Common myeloid progenitor, CD34-positive (primary cell): ENCODE measurements around the gene ADAM23.

Source experiments
- CTCF ChIA-PET: fragments of 350-600 bp; sonication (Branson Sonifier 250); formaldehyde crosslinking; loops from one replicate; lab custom pipeline; 2021; ENCODE audit warnings: antibody characterized with exemption; lab: Charles Lee
- POLR2A ChIA-PET: fragments of 350-600 bp; sonication (Branson Sonifier 250); formaldehyde crosslinking; loops from one replicate; lab custom pipeline; 2021; ENCODE audit warnings: antibody characterized with exemption; lab: Charles Lee
- DNase-seq, 3 donors: peaks; one replicate each; pipeline versions ENCODE4 v3.0.0 to v3.0.0-alpha.2; 2013
- H3K27ac ChIP-seq, 2 experiments: 1 replicate in 1 of 2; 2 replicates in 1 of 2; pipeline ENCODE4 v1.7.0; 2013; ENCODE audit warnings: inconsistent platforms in 2 of 2, low read length in 2 of 2, mild to moderate bottlenecking in 2 of 2, low read depth in 1 of 2, moderate library complexity in 1 of 2; ENCODE audit not compliant: severe bottlenecking in 2 of 2, insufficient read depth in 1 of 2, poor library complexity in 1 of 2
- H3K27me3 ChIP-seq, 5 experiments: replicated peaks in 2 of 5; 1 replicate in 3 of 5; 2 replicates in 2 of 5; pipeline versions ENCODE4 v1.6.1 to v1.7.0; 2013; ENCODE audit warnings: low read length in 4 of 5, mild to moderate bottlenecking in 2 of 5, moderate library complexity in 2 of 5, inconsistent platforms in 1 of 5; ENCODE audit not compliant: insufficient read depth in 5 of 5, control insufficient read depth in 4 of 5
- H3K36me3 ChIP-seq, 4 experiments: 1 replicate in 2 of 4; 2 replicates in 2 of 4; pipeline versions ENCODE4 v1.6.1 to v1.7.0; 2013; ENCODE audit warnings: low read length in 3 of 4, control low read depth in 1 of 4, mild to moderate bottlenecking in 1 of 4; ENCODE audit not compliant: control insufficient read depth in 4 of 4, insufficient read depth in 4 of 4
- H3K4me1 ChIP-seq, 4 experiments: 1 replicate in 3 of 4; 2 replicates in 1 of 4; pipeline versions ENCODE4 v1.6.1 to v1.7.1; 2013; ENCODE audit warnings: low read length in 3 of 4, mild to moderate bottlenecking in 3 of 4, control low read depth in 1 of 4, inconsistent platforms in 1 of 4, moderate library complexity in 1 of 4; ENCODE audit not compliant: control insufficient read depth in 4 of 4, insufficient read depth in 4 of 4; ENCODE audit errors: control extremely low read depth in 1 of 4
- H3K4me3 ChIP-seq, 7 experiments: 1 replicate in 4 of 7; 2 replicates in 3 of 7; pipeline versions ENCODE4 v1.5.1 to v1.7.0; 2013; ENCODE audit warnings: mild to moderate bottlenecking in 7 of 7, low read length in 6 of 7, moderate library complexity in 6 of 7, inconsistent platforms in 2 of 7, low read depth in 2 of 7, control low read depth in 1 of 7; ENCODE audit not compliant: insufficient read depth in 4 of 7, control insufficient read depth in 1 of 7; ENCODE audit errors: extremely low read depth in 1 of 7
- H3K9me3 ChIP-seq, 5 experiments: 1 replicate in 4 of 5; 2 replicates in 1 of 5; pipeline versions ENCODE4 v1.6.1 to v1.7.1; 2013; ENCODE audit warnings: low read length in 4 of 5, mild to moderate bottlenecking in 2 of 5, inconsistent platforms in 1 of 5, low read depth in 1 of 5, moderate library complexity in 1 of 5; ENCODE audit not compliant: control insufficient read depth in 4 of 5, insufficient read depth in 2 of 5; ENCODE audit errors: control extremely low read depth in 1 of 5
- WGBS: methylation state at CpG from one replicate; pipeline ENCODE4 v1.1.5; 2013; ENCODE audit not compliant: insufficient coverage; 5-methylcytosine and 5-hydroxymethylcytosine counted together

The ADAM23 gene

DNA sequence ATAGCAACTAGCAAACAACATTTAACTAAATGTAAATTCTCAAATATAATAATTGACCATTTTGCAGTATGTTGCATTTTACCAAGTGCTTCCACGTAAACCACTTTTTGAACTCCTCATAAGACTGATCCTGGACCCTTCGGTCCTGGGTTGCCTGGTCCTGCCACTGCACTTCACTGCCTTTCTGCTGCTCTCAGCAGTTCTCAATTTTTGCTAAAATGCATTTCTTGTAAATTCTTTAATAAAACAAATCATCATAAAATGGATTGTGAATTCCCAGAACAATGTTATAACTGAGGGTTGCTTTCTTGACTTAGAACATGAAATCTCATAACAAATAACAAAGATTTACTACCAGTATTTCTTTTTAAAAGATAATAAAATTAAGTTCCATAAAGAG is 12.9 kb upstream of the ADAM23 start:
- no peak overlapping the region for H3K4me3 ChIP-seq
- DNase-seq: no peak
- no peaks in the 10 kb centered on the region for H3K36me3 ChIP-seq
- CTCF ChIA-PET: no interaction called here
- POLR2A ChIA-PET: no interaction called here
- 100% methylated on average over 1 of the region's 2 CpGs for WGBS
- H3K4me1 ChIP-seq: no peaks in the 10 kb centered on the region
- H3K27ac ChIP-seq: no peak overlapping the region
- H3K27me3 ChIP-seq: peaks cover 0 to 2% (median 0%) of the 10 kb centered on the region in 5 experiments
- H3K9me3 ChIP-seq: no peaks in the 10 kb centered on the region

DNA sequence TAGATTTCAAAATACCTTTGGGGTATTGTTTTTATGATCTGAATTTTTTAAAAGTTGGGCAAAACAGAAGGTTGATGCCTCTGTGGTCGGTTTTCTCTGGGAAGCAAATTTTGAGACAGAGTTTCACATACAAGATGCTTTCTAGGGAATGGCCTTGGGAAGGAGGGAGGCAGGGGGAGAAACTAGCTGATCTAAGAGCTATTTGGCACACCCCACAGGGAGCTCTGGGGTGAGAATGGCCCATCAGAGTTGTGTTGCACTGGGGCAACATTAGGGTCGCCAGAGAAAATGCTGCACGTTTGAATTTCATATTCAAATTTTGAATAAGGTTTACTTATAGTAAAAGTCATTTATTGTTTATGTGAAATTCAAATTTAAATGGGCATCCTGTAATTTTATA is 11.9 kb upstream of the ADAM23 start:
- Histone ChIP-seq H3K4me1 (no peaks in the 10 kb centered on the region), H3K9me3 (no peaks in the 10 kb centered on the region), H3K36me3 (no peaks in the 10 kb centered on the region), H3K27me3 (peaks cover 0 to 7% (median 0%) of the 10 kb centered on the region in 5 experiments), H3K27ac (no peak overlapping the region), H3K4me3 (no peak overlapping the region)
- 100% methylated on average over 1 of the region's 3 CpGs for WGBS
- ChIA-PET POLR2A (no interaction called here), CTCF (no interaction called here)
- no peak for DNase-seq

DNA sequence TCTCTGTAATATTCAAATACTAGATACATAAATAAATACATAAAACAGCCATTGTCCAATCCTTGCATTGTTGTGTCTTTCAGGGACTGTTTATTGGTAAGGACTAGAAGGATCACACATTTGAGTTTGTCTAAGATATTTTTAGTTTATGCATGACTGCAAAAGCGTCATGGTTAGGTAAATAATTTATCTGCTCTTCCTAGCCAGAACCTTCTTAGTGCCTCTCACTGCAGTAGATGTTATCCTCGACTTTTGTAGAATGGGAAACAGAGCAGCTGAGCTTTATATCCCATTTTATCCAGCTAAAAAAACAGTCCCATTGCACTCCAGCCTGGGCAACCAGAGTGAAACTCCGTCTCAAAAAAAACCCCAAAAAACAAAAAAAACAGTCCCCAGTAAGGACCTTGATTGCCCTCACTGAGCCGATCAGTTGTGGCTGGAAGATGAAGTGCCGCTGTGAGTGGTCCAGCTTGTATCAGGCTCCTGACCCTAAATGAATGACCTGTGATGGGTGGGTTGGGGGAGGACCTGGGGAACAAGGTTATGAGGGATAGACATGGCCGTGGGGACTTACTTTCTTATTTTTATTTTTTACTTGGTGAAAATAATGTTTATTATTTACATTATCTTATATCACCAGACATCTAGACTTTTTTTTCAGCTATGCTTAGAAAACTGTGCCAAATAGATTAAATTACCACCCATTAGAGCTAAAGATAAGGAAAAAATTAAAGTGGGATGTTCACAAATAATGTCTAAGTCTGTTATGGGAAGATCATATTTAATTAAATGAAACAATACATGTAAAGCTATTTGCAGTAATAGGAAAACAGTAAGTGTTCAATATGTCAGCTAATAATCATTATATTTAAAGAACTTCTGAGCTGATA is 10.9 kb upstream of the ADAM23 start:
- Histone ChIP-seq H3K27me3 (peaks cover 0 to 8% (median 2%) of the 10 kb centered on the region in 5 experiments), H3K4me1 (no peaks in the 10 kb centered on the region), H3K4me3 (no peak overlapping the region), H3K36me3 (no peaks in the 10 kb centered on the region), H3K9me3 (no peaks in the 10 kb centered on the region), H3K27ac (no peak overlapping the region)
- ChIA-PET CTCF (no interaction called here), POLR2A (no interaction called here)
- 80% methylated on average over 3 of the region's 6 CpGs for WGBS
- no peak for DNase-seq

DNA sequence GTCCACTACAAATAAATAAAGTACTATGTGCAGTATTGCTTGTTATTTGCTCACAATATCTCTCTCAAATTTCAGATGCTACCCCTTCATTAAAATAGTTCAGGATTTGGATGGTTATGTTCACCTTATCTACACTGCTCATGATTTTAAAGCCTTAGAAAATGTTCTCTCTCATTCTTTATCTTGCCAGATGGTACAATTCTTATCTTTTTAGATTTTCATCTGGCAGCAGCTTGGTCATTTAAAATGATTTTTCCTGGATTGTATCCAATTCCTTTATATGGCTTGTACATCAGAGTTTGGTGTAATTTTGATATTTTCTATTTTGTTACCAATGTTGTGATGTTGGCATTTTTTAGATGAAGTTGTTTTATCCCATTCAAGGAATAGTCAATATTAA is 10.1 kb upstream of the ADAM23 start:
- no peak for DNase-seq
- ChIA-PET POLR2A (no interaction called here), CTCF (no interaction called here)
- H3K36me3 ChIP-seq: no peaks in the 10 kb centered on the region
- no peak overlapping the region for H3K4me3 ChIP-seq
- peaks cover 0 to 15% (median 2%) of the 10 kb centered on the region in 5 experiments for H3K27me3 ChIP-seq
- no peaks in the 10 kb centered on the region for H3K4me1 ChIP-seq
- H3K9me3 ChIP-seq: no peaks in the 10 kb centered on the region
- no peak overlapping the region for H3K27ac ChIP-seq

DNA sequence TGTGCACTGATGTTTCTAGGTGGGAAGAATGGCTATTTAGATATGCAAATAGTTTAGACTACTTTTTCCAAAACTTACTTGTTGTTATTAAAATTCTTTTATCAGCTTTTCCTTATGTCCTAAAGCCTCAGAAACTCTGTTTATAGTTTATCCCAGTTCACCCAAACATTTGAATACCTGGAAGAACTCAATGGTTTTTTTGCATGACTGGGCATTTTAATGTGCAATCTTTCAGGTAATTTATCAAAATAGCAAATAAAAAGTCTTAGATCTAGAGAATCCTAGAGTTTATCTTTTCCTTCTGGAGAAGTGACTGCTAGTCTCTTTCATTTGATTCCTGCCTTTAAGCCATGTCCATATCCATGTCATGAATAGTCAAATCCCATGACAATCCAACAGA is 9.6 kb upstream of the ADAM23 start:
- H3K27ac ChIP-seq: no peak overlapping the region
- H3K4me1 ChIP-seq: no peaks in the 10 kb centered on the region
- H3K27me3 ChIP-seq: peaks cover 0 to 19% (median 2%) of the 10 kb centered on the region in 5 experiments
- H3K36me3 ChIP-seq: no peaks in the 10 kb centered on the region
- CTCF ChIA-PET: no interaction called here
- DNase-seq: no peak
- H3K4me3 ChIP-seq: no peak overlapping the region
- no peaks in the 10 kb centered on the region for H3K9me3 ChIP-seq
- POLR2A ChIA-PET: no interaction called here

DNA sequence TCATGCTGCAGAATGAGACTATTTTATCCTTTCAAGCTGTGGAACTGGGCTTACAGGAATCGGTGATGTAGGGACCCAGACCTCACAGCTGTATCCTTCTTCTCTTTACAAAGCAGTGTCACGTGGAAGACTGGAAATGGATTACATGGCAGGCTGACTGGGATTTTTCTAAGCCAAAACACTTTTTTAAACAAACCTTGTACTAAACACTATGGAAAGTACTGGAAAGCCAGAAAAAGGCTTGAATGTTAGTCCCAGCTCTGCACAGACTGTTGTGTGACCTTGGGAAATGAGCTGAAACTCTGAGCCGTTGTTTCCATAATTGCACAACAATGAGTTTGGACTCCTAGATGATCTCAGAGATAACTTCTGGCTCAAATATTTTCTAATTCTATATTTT is 7.6 kb upstream of the ADAM23 start:
- POLR2A ChIA-PET: no interaction called here
- Histone ChIP-seq H3K4me3 (no peak overlapping the region), H3K4me1 (no peaks in the 10 kb centered on the region), H3K27ac (no peak overlapping the region), H3K27me3 (peaks cover 0 to 38% (median 8%) of the 10 kb centered on the region in 5 experiments), H3K9me3 (no peaks in the 10 kb centered on the region), H3K36me3 (no peaks in the 10 kb centered on the region)
- CTCF ChIA-PET: no interaction called here
- 38% methylated on average over 1 of the region's 3 CpGs for whole genome bisulfite sequencing
- DNase-seq: no peak

DNA sequence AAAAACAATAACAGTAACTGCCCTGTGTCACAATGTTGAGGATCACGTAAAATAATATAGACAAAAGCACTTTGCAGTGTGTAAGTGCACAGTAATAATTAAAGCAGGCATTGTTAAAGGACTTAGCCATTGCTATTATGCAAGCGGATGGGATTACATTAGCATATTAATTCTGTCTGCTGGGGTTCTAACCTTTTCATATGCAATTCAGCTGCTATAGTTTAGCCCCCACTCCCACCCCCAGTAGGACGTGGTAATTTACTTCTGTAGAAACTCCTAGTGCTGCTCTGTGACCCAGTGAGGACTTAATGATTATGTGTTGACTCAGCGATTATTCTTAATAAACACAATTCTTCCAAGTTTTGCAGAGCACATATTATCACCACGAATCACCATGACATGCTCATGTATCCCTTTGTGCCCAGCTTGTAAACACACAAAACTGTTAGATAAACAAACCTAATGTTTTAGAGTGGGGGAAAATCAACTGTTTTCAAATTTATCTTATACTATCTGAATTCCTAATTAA is 5.1 kb upstream of the ADAM23 start:
- WGBS: 80% methylated on average over 2 of the region's 5 CpGs
- no peaks in the 10 kb centered on the region for H3K9me3 ChIP-seq
- H3K4me1 ChIP-seq: peaks cover 7 to 12% (median 11%) of the 10 kb centered on the region in 4 experiments
- H3K27ac ChIP-seq: no peak overlapping the region
- DNase-seq: no peak
- H3K4me3 ChIP-seq: no peak overlapping the region
- ChIA-PET CTCF (no interaction called here), POLR2A (interaction anchor here (0.7 kb wide), 1 partner anchor 343 kb away, joined by 3 read pairs; no protein-coding TSS in a partner anchor)
- no peaks in the 10 kb centered on the region for H3K36me3 ChIP-seq
- peaks cover 0 to 62% (median 22%) of the 10 kb centered on the region in 5 experiments for H3K27me3 ChIP-seq
